Stomach (tissue), 9 donors: ENCODE data around the gene KDM4B. TPM values are rescaled to one million over a fixed set of nuclear protein-coding genes. Genes with fewer than 3 reads are reported as not detected.
"Not testable (repeated sequence)": the region's sequence is repeated elsewhere in the genome, so short reads cannot be mapped to it uniquely, and the experiment has no call there.

Source experiments
- DNase-seq, 2 donors: peaks; one replicate each; pipeline versions ENCODE4 v3.0.0 to v3.0.0-alpha.2; 2013 to 2019
- H3K27ac ChIP-seq, 5 donors: fragments of 200-600 bp in 4 of 5; sonication (generic) in 4 of 5; one replicate each; pipeline ENCODE4 v1.5.1; 2013 to 2019; ENCODE audit warnings: mild to moderate bottlenecking in 1 of 5, moderate library complexity in 1 of 5
- H3K27me3 ChIP-seq, 3 donors: fragments of 200-600 bp; sonication (generic); one replicate each; pipeline ENCODE4 v1.5.1; 2017 to 2019; ENCODE audit warnings: mixed run types in 1 of 3
- H3K36me3 ChIP-seq, 4 donors: fragments of 200-600 bp; sonication (generic); 1 replicate in 3 of 4; 2 replicates in 1 of 4; pipeline ENCODE4 v1.5.1; 2016 to 2019
- H3K4me1 ChIP-seq, 4 donors: fragments of 200-600 bp; sonication (generic); one replicate each; pipeline ENCODE4 v1.5.1; 2016 to 2019
- H3K4me3 ChIP-seq, 4 donors: fragments of 200-600 bp; sonication (generic) in 3 of 4; one replicate each; pipeline ENCODE4 v1.5.1; 2016 to 2019; ENCODE audit warnings: mild to moderate bottlenecking in 1 of 4
- H3K9me3 ChIP-seq, 4 donors: fragments of 200-600 bp; sonication (generic); one replicate each; pipeline ENCODE4 v1.5.1; 2016 to 2019
- CTCF ChIP-seq, 7 experiments: fragments of 450-650 bp in 4 of 7; fragments of 200-600 bp in 3 of 7; sonication (generic) in 3 of 7; IDR thresholded peaks; one replicate each; pipeline ENCODE4 v1.5.1; 2016 to 2019; ENCODE audit warnings: antibody characterized with exemption in 7 of 7, control low read depth in 2 of 7, mild to moderate bottlenecking in 1 of 7
- EP300 ChIP-seq: sonication (generic); formaldehyde crosslinking; IDR thresholded peaks from one replicate; pipeline ENCODE4 v1.6.1; 2017; ENCODE audit warnings: antibody characterized with exemption
- POLR2A ChIP-seq, 4 donors: fragments of 450-650 bp; IDR thresholded peaks; one replicate each; pipeline ENCODE4 v1.6.1; 2016; ENCODE audit warnings: antibody characterized with exemption in 4 of 4, control low read depth in 2 of 4, mild to moderate bottlenecking in 1 of 4, moderate library complexity in 1 of 4
- POLR2AphosphoS5 ChIP-seq, 3 donors: sonication (generic); formaldehyde crosslinking; IDR thresholded peaks; one replicate each; pipeline ENCODE4 v1.6.1; 2016; ENCODE audit warnings: antibody characterized with exemption in 3 of 3
- WGBS, 5 donors: extraction: QIAGEN DNeasy Blood & Tissue Kit in 3 of 5; methylation state at CpG; one replicate each; pipeline versions ENCODE4 v1.1.5 to v1.1.7; 2013 to 2018; 5-methylcytosine and 5-hydroxymethylcytosine counted together
- intact Hi-C: fragments of 100-400 bp; cut with DNase I; formaldehyde crosslinking; loops from one replicate; pipeline ENCODE4 v1.15.1; 2023; ENCODE audit warnings: low total_unique reads
- polyA plus RNA-seq, 3 donors: library from polyadenylated mRNA; stranded (reverse); fragments of 200-250 nt; gene quantifications; one replicate each; pipeline ENCODE4 v1.2.3, GENCODE V29; 2013
- total RNA-seq, 5 donors: library from RNA; depleted of rRNA; stranded (reverse); fragments of >200 nt; gene quantifications; one replicate each; pipeline versions ENCODE4 v1.1.0 to v1.2.3, GENCODE V29; 2014 to 2016
- donor health status: healthy with polysubstance abuse.
- donor health status: Bipolar disorder and iron deficiency.
- donor health status: healthy.

The KDM4B gene
- total and polyA plus RNA-seq, 8 donors: 5.2 to 202 (median 29.4) TPM

- DNase-seq, H3K36me3 ChIP-seq, H3K4me3 ChIP-seq, H3K4me1 ChIP-seq, intact Hi-C loops, H3K27ac ChIP-seq, H3K27me3 ChIP-seq: not testable (repeated sequence)
- H3K9me3 ChIP-seq: peaks cover 0 to 17% (median 16%) of the 10 kb centered on the region in 4 donors
- 21 to 58% (median 41%) methylated on average over 2 of the region's 2 CpGs for WGBS, 5 donors
- peak in 1 of 3 donors; percentile 10 for TF ChIP-seq POLR2AphosphoS5 (IDR thresholded peaks at IDR 0.05)
Observed at GRCh38 chr19:5160158-5160795, 191.4 kb downstream of the KDM4B start.

GRCh38 chr19:5164845-5165696 lies 196.2 kb downstream of the KDM4B start:
- H3K27ac ChIP-seq, H3K4me1 ChIP-seq, DNase-seq, H3K36me3 ChIP-seq, H3K9me3 ChIP-seq, intact Hi-C loops, H3K4me3 ChIP-seq, H3K27me3 ChIP-seq: not testable (repeated sequence)
- 78 to 85% (median 82%) methylated on average over 23 of the region's 23 CpGs for WGBS, 5 donors

- 53 to 73% (median 65%) methylated on average over 2 of the region's 2 CpGs for WGBS, 5 donors
- H3K27me3 ChIP-seq: no peaks in the 10 kb centered on the region
- no peak overlapping the region for H3K4me3 ChIP-seq
Observed at GRCh38 chr19:5165697-5166019, 196.7 kb downstream of the KDM4B start.

GRCh38 chr19:5166262-5166661 lies 197.3 kb downstream of the KDM4B start:
- TF ChIP-seq POLR2AphosphoS5 (IDR thresholded peaks at IDR 0.05) (no peak), POLR2A (IDR thresholded peaks at IDR 0.05) (no peak), CTCF (IDR thresholded peaks at IDR 0.05) (no peak), EP300 (no peak)
- no peaks in the 10 kb centered on the region for H3K27me3 ChIP-seq
- H3K4me3 ChIP-seq: no peak overlapping the region
- intact Hi-C loops: no loop called here
- DNase-seq: no peak
- H3K36me3 ChIP-seq: no peaks in the 10 kb centered on the region
- H3K27ac ChIP-seq: no peak overlapping the region
- H3K9me3 ChIP-seq: no peaks in the 10 kb centered on the region
- no peaks in the 10 kb centered on the region for H3K4me1 ChIP-seq

More at GRCh38 chr19:5165697-5166019, 196.7 kb downstream of the KDM4B start:
- intact Hi-C loops: no loop called here
- no peak for TF ChIP-seq POLR2AphosphoS5 (IDR thresholded peaks at IDR 0.05)
- no peak for TF ChIP-seq CTCF (IDR thresholded peaks at IDR 0.05)
- TF ChIP-seq POLR2A (IDR thresholded peaks at IDR 0.05): no peak
- no peak for TF ChIP-seq EP300
- no peaks in the 10 kb centered on the region for H3K4me1 ChIP-seq
- DNase-seq: no peak
- H3K36me3 ChIP-seq: no peaks in the 10 kb centered on the region
- no peak overlapping the region for H3K27ac ChIP-seq
- no peaks in the 10 kb centered on the region for H3K9me3 ChIP-seq

- Histone ChIP-seq H3K27me3 (no peaks in the 10 kb centered on the region), H3K36me3 (no peaks in the 10 kb centered on the region), H3K4me3 (no peak overlapping the region), H3K27ac (no peak overlapping the region), H3K9me3 (no peaks in the 10 kb centered on the region), H3K4me1 (no peaks in the 10 kb centered on the region)
- WGBS, 5 donors: 64 to 71% (median 66%) methylated on average over 4 of the region's 4 CpGs
- DNase-seq: peak in 1 of 2 donors; percentile 34
- intact Hi-C loops: no loop called here
- TF ChIP-seq POLR2A (IDR thresholded peaks at IDR 0.05): no peak
- no peak for TF ChIP-seq POLR2AphosphoS5 (IDR thresholded peaks at IDR 0.05)
- TF ChIP-seq CTCF (IDR thresholded peaks at IDR 0.05): peak in 4 of 7 experiments; percentile 12 to 40 (median 20)
- TF ChIP-seq EP300: no peak
Observed at GRCh38 chr19:5170329-5170745, 201.4 kb downstream of the KDM4B start.
